Esophagus (tissue), 2 donors: ENCODE data around the gene MGRN1. TPM values are rescaled to one million over a fixed set of nuclear protein-coding genes. Genes with fewer than 3 reads are reported as not detected.

Experiments used
- H3K27ac ChIP-seq, 2 donors: one replicate each; pipeline ENCODE4 v1.5.1; 2013; ENCODE audit warnings: low read depth in 2 of 2, mild to moderate bottlenecking in 2 of 2, inconsistent platforms in 1 of 2, low read length in 1 of 2, moderate library complexity in 1 of 2
- H3K27me3 ChIP-seq, 2 donors: one replicate each; pipeline ENCODE4 v1.6.1; 2013; ENCODE audit warnings: low read length in 2 of 2, control low read depth in 1 of 2, mild to moderate bottlenecking in 1 of 2; ENCODE audit not compliant: insufficient read depth in 2 of 2, control insufficient read depth in 1 of 2
- H3K36me3 ChIP-seq, 2 donors: one replicate each; pipeline ENCODE4 v1.6.1; 2013; ENCODE audit warnings: low read length in 1 of 2; ENCODE audit not compliant: control insufficient read depth in 2 of 2, insufficient read depth in 2 of 2
- H3K4me1 ChIP-seq, 2 donors: one replicate each; pipeline ENCODE4 v1.6.1; 2013; ENCODE audit warnings: low read length in 1 of 2; ENCODE audit not compliant: control insufficient read depth in 2 of 2, insufficient read depth in 2 of 2
- H3K4me3 ChIP-seq, 2 donors: one replicate each; pipeline ENCODE4 v1.5.1; 2013; ENCODE audit warnings: low read length in 2 of 2, mild to moderate bottlenecking in 2 of 2, low read depth in 1 of 2, moderate library complexity in 1 of 2
- H3K9me3 ChIP-seq, 2 donors: one replicate each; pipeline ENCODE4 v1.6.1; 2013; ENCODE audit warnings: mild to moderate bottlenecking in 2 of 2, low read depth in 1 of 2, low read length in 1 of 2, moderate library complexity in 1 of 2; ENCODE audit not compliant: control insufficient read depth in 2 of 2, insufficient read depth in 1 of 2
- WGBS, 2 donors: extraction: QIAGEN DNeasy Blood & Tissue Kit; methylation state at CpG; one replicate each; pipeline ENCODE4 v1.1.7; 2013; 5-methylcytosine and 5-hydroxymethylcytosine counted together
- polyA plus RNA-seq, 2 donors: library from polyadenylated mRNA; stranded (reverse); fragments of 200-250 nt; gene quantifications; one replicate each; pipeline ENCODE4 v1.2.3, GENCODE V29; 2013
- donor health status: healthy with polysubstance abuse.
- donor health status: Bipolar disorder and iron deficiency.

The MGRN1 gene
- polyA plus RNA-seq, 2 donors, result 10.9 to 15.1 TPM

DNA sequence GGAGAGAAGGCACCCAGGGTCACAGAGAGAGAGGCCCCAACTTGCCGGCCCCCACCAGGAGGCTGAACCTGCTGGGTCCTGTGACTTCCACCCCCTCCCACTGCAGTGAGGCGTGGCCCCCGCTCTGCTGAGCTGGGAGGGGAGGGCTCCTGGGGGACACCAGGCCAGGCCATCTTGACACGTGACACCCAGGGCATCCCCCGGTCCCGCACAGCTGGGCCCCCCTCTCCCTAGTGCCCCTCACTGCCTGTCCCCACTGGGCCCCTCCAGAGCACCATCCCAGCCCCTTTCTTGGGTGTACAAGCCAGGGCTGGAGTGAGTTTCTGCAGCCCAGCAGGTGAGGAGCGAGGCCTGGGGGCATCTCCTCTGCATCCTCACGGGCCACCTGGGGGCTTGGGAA lies 22.3 kb upstream of the MGRN1 start:
- WGBS, 2 donors, result 47 to 80% methylated on average over 8 of the region's 8 CpGs
- H3K27ac ChIP-seq, result no peak overlapping the region
- peaks cover 6 to 13% of the 10 kb centered on the region in 2 donors for H3K4me1 ChIP-seq
- H3K27me3 ChIP-seq, result no peaks in the 10 kb centered on the region
- H3K4me3 ChIP-seq, result no peak overlapping the region
- no peaks in the 10 kb centered on the region for H3K9me3 ChIP-seq
- H3K36me3 ChIP-seq, result peaks cover 0 to 2% of the 10 kb centered on the region in 2 donors

GRCh38 chr16:4603624-4604170 lies 20.9 kb upstream of the MGRN1 start:
- no peaks in the 10 kb centered on the region for H3K9me3 ChIP-seq
- 62 to 65% methylated on average over 13 of the region's 13 CpGs for WGBS, 2 donors
- peaks cover 6 to 13% of the 10 kb centered on the region in 2 donors for H3K4me1 ChIP-seq
- H3K4me3 ChIP-seq, result no peak overlapping the region
- no peak overlapping the region for H3K27ac ChIP-seq
- H3K36me3 ChIP-seq, result peaks cover 6 to 14% of the 10 kb centered on the region in 2 donors
- no peaks in the 10 kb centered on the region for H3K27me3 ChIP-seq

DNA sequence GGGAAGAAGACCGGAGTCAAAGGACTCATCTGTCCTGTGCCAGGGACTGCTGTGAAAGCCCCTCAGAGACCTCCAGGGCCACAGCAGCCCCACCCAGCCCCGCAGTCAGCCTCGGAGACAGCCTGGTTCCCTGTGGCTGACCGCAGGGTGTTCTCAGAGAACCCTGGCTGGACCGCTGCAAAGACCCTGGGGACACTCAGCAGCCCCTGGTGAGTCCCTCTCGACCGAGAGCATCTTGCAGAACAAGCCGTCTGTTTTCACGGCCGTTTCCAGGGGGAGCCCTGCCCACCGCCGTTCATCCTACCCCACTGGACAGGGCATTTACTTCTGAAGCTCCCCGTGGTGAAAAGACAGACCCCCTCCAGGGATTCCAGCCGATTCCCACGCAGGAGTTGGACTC lies 20.2 kb upstream of the MGRN1 start:
- Histone ChIP-seq H3K4me3 (no peak overlapping the region), H3K4me1 (peaks cover 6 to 13% of the 10 kb centered on the region in 2 donors), H3K27ac (no peak overlapping the region), H3K36me3 (peaks cover 9 to 19% of the 10 kb centered on the region in 2 donors), H3K27me3 (no peaks in the 10 kb centered on the region), H3K9me3 (no peaks in the 10 kb centered on the region)
- 64% methylated on average over 15 of the region's 15 CpGs for WGBS, 2 donors

DNA sequence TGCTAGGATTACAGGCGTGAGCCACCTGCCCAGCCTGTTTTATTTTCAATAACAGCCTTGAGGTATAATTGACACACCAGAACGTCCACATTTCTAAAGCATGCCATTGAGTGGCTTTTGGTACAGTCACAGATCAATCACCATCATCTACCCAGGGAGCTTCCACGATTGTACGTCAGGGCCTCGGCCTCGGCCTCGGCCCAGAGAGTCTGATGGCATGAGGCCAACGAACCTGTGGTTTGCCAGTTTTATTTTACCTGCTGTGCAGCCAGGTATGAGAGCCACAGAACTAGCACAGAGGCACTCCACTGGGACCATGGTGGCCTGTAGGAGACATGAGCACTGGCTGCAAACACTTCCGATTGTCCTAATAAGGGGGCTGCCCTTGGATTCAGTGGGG lies 18.3 kb upstream of the MGRN1 start:
- Histone ChIP-seq H3K36me3 (peaks cover 9 to 27% of the 10 kb centered on the region in 2 donors), H3K27ac (no peak overlapping the region), H3K4me3 (no peak overlapping the region), H3K4me1 (peaks cover 6 to 15% of the 10 kb centered on the region in 2 donors), H3K9me3 (no peaks in the 10 kb centered on the region), H3K27me3 (no peaks in the 10 kb centered on the region)
- WGBS, 2 donors, result 48 to 54% methylated on average over 9 of the region's 9 CpGs

DNA sequence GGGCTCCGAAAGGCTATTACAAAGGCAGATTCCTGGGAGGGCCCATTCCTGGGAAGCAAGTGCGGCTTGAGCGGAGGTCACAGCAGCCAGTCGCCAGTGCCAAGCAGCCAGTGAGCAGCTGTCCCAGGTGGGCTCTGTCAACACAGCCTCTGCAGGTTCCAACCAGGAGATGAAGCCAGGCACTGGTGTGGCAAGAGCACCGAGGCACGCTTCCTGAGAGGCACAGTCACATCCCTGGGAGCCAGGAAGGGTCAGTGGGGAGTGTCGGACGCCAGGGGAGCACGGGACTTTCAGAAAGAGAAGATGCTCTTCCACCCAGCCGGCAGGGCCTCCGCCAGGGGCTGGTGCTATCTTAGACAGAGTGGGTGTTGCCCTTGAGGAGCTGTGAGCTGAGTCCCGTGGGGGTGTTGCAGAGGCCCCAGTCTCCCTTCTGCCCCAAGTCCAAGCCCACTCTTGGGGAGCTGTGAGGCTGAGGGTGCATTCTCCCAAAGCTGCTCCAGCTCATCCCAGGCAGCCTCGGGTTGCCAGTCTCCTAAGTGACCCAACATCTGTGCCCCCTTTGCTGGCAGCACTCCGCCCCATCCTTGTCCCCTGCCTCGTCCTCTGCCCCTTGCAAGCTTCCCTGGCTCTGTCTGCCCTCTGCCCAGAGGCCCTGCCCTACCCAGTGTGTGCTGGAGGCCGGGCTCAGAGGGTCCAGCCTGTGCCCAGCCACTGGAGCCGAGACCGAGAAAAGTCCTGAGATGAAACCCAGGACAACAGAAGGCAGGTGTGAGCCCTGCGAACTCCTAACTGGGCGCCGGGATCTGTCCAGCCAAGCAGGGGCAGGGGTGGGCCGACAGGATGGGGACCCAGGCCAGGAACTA lies 16.6 kb upstream of the MGRN1 start:
- WGBS, 2 donors, result 90 to 91% methylated on average over 22 of the region's 22 CpGs
- no peak overlapping the region for H3K4me3 ChIP-seq
- H3K27me3 ChIP-seq, result no peaks in the 10 kb centered on the region
- H3K36me3 ChIP-seq, result peaks cover 9 to 27% of the 10 kb centered on the region in 2 donors
- H3K4me1 ChIP-seq, result peaks cover 3 to 20% of the 10 kb centered on the region in 2 donors
- H3K27ac ChIP-seq, result no peak overlapping the region
- no peaks in the 10 kb centered on the region for H3K9me3 ChIP-seq

DNA sequence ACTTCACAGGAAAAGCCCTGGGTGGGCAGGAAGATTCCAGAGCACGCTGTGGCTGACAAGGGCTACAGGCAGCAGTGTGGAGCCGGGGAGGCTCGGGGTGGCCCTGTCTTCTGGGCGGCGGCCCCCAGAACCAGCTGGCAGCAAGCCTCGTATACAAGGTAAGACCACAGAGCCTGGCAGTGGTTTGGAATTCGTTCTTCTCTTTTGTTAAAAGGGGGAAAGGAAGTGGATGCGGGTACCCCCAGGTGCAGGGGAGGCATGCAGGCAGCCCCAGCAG lies 16.0 kb upstream of the MGRN1 start:
- H3K36me3 ChIP-seq, result peaks cover 9 to 27% of the 10 kb centered on the region in 2 donors
- H3K4me3 ChIP-seq, result no peak overlapping the region
- no peaks in the 10 kb centered on the region for H3K27me3 ChIP-seq
- WGBS, 2 donors, result 80 to 85% methylated on average over 8 of the region's 8 CpGs
- H3K27ac ChIP-seq, result no peak overlapping the region
- H3K4me1 ChIP-seq, result peaks cover 4 to 26% of the 10 kb centered on the region in 2 donors
- no peaks in the 10 kb centered on the region for H3K9me3 ChIP-seq

DNA sequence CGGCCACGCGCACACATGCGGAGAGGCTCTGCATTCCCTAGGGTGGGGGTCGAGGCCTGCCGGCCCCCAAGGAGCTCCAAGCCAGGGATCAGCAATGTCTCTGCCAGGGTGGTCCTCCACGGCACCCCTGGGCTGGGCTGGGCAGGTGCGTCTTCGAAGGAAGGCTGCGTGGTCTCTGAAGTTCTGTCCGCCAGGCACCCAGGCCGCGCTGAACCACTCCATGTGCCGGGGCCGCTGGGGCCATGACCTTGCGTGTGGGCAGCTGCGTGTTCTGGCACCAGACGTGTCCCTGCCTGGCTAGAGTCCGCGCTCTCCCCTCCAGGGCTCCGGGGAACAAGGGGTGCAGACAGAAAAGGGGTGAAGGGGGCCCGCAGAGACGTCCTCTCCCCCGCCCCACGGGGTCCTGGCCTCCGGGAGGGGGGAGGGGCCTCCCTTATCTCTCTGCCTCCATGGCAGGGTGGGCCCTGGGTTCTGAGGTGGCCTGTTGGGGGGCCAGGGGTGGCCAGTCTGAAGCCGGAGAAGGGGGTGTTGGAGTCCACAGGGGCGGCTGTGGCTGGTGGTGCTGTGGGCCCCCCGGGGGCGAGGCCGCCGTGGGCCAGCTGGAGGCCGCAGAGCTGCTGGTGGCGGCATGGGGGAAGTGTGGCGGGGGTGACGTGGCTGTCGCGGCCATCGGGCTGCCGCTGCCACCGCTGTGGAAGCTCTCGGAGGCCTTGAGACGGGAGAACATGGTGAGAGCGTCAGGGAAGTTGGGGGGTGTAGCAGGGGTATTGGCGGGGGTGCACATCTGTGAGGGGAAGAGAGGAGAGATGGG lies 15.2 kb upstream of the MGRN1 start:
- Histone ChIP-seq H3K4me1 (peaks cover 4 to 30% of the 10 kb centered on the region in 2 donors), H3K36me3 (peaks cover 9 to 27% of the 10 kb centered on the region in 2 donors)
- WGBS, 2 donors, result 88 to 89% methylated on average over 41 to 45 of the region's 45 CpGs

GRCh38 chr16:4610011-4611005 lies 14.3 kb upstream of the MGRN1 start:
- Histone ChIP-seq H3K9me3 (no peaks in the 10 kb centered on the region), H3K4me1 (peaks cover 11 to 34% of the 10 kb centered on the region in 2 donors), H3K36me3 (peaks cover 9 to 27% of the 10 kb centered on the region in 2 donors), H3K4me3 (no peak overlapping the region), H3K27me3 (no peaks in the 10 kb centered on the region), H3K27ac (no peak overlapping the region)
- WGBS, 2 donors, result 82 to 84% methylated on average over 29 to 32 of the region's 32 CpGs

More for the DNA sequence above, 15.2 kb upstream of the MGRN1 start:
- H3K27ac ChIP-seq, result no peak overlapping the region
- H3K4me3 ChIP-seq, result no peak overlapping the region
- H3K9me3 ChIP-seq, result no peaks in the 10 kb centered on the region
- no peaks in the 10 kb centered on the region for H3K27me3 ChIP-seq
